ENCODE measurements around the gene DYNC1LI2.

Gene DYNC1LI2

GRCh38 chr16:66678337-66678736 is 73.1 kb downstream of the DYNC1LI2 start:
- DNase-seq (ENCODE audit: low spot score): no peak
- CTCF ChIA-PET: no interaction called here
- POLR2A ChIA-PET (ENCODE audit: low non-redundant PET): no interaction called here
- no peak overlapping the region for H3K27ac ChIP-seq
- TF ChIP-seq CTCF (conservative IDR thresholded peaks at IDR 0.05; ENCODE audit: low read depth): no peak

GRCh38 chr16:66677836-66678235 is 73.6 kb downstream of the DYNC1LI2 start:
- ChIA-PET CTCF (no interaction called here), POLR2A (ENCODE audit: low non-redundant PET) (no interaction called here)
- no peak for DNase-seq (ENCODE audit: low spot score)
- TF ChIP-seq CTCF (conservative IDR thresholded peaks at IDR 0.05; ENCODE audit: low read depth): no peak
- H3K27ac ChIP-seq: no peak overlapping the region

- TF ChIP-seq CTCF (conservative IDR thresholded peaks at IDR 0.05; ENCODE audit: low read depth): no peak
- ChIA-PET CTCF (interaction anchor here (0.6 to 0.7 kb wide), 2 partner anchors 9 to 33 kb away, joined by 3 to 5 read pairs; no protein-coding TSS in a partner anchor), POLR2A (ENCODE audit: low non-redundant PET) (no interaction called here)
- H3K27ac ChIP-seq: no peak overlapping the region
- DNase-seq (ENCODE audit: low spot score): no peak
Measured at GRCh38 chr16:66677179-66677578, 74.2 kb downstream of the DYNC1LI2 start.

- TF ChIP-seq CTCF (conservative IDR thresholded peaks at IDR 0.05; ENCODE audit: low read depth): no peak
- CTCF ChIA-PET: interaction anchor here (0.6 to 0.7 kb wide), 2 partner anchors 9 to 34 kb away, joined by 3 to 5 read pairs; no protein-coding TSS in a partner anchor
Measured at GRCh38 chr16:66676599-66676998, 74.8 kb downstream of the DYNC1LI2 start.

GRCh38 chr16:66673691-66674090 is 77.7 kb downstream of the DYNC1LI2 start:
- no peak for DNase-seq (ENCODE audit: low spot score)
- ChIA-PET POLR2A (ENCODE audit: low non-redundant PET) (no interaction called here), CTCF (no interaction called here)
- no peak for TF ChIP-seq CTCF (conservative IDR thresholded peaks at IDR 0.05; ENCODE audit: low read depth)
- no peak overlapping the region for H3K27ac ChIP-seq

More at GRCh38 chr16:66676599-66676998, 74.8 kb downstream of the DYNC1LI2 start:
- no peak overlapping the region for H3K27ac ChIP-seq
- DNase-seq (ENCODE audit: low spot score): no peak
- POLR2A ChIA-PET (ENCODE audit: low non-redundant PET): no interaction called here
